GM12873 (cell line): ENCODE measurements around the gene SLC45A1.

Experiments used
- CTCF ChIP-seq: IDR thresholded peaks from 2 replicates; pipeline ENCODE4 v1.5.1; 2012; ENCODE audit warnings: low read depth, mild to moderate bottlenecking, moderate library complexity, low read length, control low read depth; ENCODE audit not compliant: insufficient read depth; ENCODE audit errors: missing control alignments

The SLC45A1 gene

GRCh38 chr1:8317647-8318381 is at the start of gene SLC45A1:
Gene SLC45A1 (plus strand): TSS chr1:8318114. CDS start chr1:8324330, 6,216 bp downstream.
- TF ChIP-seq CTCF, result no peak

- TF ChIP-seq CTCF, result no peak
These were observed 44.9 kb upstream of the SLC45A1 start for GRCh38 chr1:8273036-8273435.

GRCh38 chr1:8274352-8274751 is 43.6 kb upstream of the SLC45A1 start:
- no peak for TF ChIP-seq CTCF

GRCh38 chr1:8276173-8276914 is 41.6 kb upstream of the SLC45A1 start:
- TF ChIP-seq CTCF, result no peak

GRCh38 chr1:8276932-8277331 is 41.0 kb upstream of the SLC45A1 start:
- no peak for TF ChIP-seq CTCF

- no peak for TF ChIP-seq CTCF
These were observed 35.9 kb upstream of the SLC45A1 start for GRCh38 chr1:8281843-8282509.
